GM19035 (cell line): ENCODE data around the gene GAL3ST2.
"Not testable (repeated sequence)": the region's sequence is repeated elsewhere in the genome, so short reads cannot be mapped to it uniquely, and the experiment has no call there.

Experiments used
- ATAC-seq: cut with Tn5 transposase; IDR thresholded peaks from one replicate; pipeline ENCODE4 v1.9.1; 2021; ENCODE audit not compliant: unreplicated experiment

The GAL3ST2 gene

DNA sequence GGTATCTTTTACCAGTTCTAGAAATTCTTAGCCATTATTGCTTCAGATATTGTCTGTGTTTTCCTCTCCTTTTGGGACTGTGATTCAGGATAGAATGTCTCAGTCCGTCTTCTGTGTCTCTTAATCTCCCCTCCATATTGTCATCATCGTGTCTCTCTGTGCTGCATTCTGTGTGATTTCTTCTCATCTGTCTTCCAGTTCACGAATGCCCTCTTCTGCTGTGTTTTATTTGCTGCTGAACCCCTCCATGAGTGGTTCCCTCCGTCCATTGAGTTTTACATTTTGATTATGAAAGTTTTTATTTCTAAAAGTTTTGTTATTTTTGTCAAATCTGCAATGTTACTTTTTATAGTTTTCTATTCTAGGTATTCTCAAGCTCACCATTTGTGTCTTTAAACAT is 30.5 kb upstream of the GAL3ST2 start:
- ATAC-seq = no peak

DNA sequence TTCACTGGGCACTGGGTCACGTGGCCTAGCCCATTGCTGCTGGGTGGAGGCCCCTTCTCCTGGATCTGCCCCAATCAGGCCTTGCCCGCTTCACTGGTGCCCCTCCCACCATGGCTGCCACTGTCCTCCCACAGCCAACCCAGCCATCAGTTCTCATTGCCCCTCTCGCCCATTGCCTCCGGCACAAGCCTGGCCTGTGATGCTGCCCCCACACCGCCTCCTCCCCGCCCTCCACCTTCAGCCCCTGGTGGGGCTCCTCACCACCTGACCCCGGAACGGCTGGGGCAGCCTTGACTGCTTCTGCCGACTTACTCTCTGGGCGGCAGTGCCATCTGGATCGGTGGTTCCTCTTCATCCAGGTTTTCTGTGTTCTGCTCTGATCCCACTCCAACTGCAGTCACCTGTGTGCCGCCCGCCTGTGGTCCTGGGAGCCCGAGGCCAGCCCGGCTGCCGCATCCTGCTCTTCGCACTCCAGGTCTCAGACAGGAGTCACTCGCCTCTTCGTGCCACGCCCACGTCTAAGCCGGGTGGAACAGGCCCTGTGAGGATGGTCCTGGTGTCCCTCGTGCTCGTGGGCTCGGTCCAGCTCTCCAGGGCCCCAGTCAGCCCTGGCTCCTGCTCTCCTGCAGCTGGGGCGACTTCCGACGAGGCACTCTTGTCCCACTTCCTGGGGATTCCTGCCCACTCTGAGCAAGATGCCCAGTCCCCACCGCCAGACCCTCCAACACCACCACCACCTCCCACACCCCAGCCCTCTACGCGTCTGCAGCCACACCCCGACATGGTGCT is 28.0 kb upstream of the GAL3ST2 start:
- no peak for ATAC-seq

DNA sequence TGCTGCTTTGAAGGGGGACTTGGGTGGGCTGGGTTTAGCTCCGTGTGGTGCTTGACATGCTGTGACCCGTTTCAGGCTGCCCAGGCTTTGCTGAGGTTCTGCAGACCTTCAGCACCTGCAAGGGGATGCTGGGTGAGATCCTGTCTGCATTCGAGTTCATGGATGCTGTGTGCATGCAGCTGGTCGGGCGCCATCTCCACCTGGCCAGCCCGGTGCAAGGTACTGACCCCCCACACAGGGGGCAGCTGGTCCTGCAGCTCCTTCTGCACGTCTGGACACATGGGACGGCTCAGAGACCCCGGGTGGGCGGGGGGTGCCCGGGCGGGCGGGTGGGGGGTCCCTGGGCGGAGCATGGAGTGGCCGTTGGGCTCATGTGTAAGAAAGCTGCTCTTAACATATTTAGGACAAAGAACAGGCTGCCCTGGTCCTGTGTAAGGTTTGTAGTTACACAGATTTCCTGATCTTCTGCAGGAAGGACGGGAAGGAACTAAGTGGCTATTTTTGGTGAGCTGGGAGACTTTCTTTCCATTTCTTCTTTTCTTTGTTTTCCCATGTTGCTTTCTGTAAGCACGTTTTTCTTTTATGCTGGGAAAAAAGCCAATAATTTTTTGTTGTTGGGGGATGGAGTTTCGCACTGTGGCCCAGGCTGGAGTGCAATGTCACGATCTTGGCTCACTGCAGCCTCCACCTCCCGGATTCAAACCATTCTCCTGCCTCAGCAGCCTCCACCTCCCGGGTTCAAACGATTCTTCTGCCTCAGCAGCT is 26.4 kb upstream of the GAL3ST2 start:
- no peak for ATAC-seq

DNA sequence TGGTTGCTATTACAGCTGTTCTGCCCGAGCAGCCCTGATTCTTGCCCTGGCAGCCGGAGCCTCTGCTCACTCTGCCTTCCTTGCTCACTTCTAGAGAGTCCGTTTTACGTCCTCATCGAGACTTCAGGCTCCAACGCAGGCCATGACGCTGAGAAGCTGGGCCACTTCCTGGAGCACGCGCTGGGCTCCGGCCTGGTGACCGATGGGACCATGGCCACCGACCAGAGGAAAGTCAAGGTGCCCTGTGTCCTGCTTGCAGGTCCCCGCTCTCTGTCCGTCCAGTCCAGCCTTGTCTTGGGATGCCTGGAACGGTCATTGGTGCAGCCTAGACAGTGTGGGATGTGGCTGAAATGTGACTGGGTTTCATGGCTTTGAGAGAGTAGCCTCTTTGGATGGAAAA is 25.5 kb upstream of the GAL3ST2 start:
- no peak for ATAC-seq

DNA sequence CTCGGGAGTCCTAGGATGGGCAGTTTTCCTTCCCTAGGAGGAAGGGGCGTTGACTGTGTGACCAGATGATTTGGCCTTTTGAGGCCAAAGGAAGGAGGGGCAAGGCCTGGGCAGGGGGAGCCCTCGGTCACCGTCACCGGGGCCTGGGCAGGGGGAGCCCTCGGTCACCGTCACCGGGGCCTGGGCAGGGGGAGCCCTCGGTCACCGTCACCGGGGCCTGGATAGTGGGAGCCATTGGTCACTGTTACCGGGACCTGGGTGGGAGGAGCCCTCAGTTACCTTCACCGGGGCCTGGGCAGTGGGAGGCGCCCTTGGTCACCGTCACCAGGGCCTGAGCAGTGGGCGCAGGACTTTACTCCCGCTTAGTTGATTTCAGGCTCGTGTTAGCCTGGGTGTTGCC is 24.8 kb upstream of the GAL3ST2 start:
- no peak for ATAC-seq

DNA sequence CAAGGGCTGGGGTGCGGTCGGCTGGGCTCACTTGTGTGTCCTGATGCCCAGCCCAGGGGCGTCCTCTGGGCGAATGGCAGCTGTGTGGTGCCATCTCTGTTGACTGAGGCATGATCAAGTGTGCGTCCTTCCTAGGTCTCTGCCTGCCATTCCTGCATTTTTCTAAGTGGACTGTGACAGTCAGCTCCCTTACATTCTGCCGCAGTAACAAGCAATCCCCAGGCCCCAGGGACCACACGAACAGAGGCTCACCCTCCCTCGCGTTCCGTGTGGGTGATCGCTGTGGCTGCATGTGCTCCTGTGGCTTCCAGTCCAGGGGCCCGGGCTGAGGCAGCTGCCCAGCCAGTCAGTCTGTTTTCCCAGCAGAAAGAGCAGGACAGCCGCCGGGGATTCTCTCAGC is 24.4 kb upstream of the GAL3ST2 start:
- no peak for ATAC-seq

DNA sequence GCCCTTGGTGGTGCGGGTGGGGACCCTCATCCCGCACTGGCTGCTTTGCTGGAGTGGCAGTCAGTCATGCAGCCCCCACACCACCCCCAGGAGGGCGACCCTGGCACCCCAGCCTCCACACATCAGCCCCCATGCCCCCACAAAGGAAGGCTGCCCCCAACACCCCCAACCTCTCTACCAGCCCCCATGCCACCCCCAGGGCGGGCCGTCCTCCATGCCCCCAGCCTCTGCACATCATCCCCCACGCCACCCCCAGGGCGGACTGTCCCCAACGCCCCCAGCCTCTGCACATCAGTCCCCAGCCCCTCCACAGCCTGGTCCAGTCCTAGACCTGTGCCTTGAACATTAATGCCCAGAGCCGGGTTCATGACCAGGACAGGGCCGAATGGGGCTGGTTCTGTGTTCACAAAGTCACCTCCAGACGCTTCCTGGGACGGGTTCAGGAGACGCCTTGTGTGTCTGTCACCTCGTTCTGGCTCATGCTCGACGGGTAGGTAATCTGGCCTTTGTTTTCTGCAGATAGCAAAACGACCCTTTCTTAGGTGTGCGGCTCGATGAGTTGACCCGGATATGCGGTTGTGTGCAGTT is 23.8 kb upstream of the GAL3ST2 start:
- ATAC-seq = no peak

DNA sequence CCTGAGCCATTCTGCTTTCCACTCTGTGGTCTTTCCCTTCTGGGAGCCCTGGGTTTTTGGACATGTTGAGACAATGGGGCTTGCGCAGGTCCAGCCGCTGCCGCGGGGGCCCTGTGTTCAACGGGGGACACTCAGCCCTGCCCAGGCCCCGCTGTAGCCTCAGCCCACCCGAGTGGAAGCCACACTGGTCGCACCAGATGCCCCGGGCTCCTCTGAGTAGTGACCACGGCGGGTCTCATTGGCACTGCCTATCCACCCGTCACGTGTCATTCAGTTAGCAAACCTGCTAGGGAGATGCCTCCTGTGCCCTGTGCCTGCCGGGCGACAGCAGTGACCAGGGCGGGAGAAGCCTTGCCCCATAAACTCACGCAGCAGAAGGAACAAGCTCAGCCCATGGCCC is 23.1 kb upstream of the GAL3ST2 start:
- no peak for ATAC-seq

DNA sequence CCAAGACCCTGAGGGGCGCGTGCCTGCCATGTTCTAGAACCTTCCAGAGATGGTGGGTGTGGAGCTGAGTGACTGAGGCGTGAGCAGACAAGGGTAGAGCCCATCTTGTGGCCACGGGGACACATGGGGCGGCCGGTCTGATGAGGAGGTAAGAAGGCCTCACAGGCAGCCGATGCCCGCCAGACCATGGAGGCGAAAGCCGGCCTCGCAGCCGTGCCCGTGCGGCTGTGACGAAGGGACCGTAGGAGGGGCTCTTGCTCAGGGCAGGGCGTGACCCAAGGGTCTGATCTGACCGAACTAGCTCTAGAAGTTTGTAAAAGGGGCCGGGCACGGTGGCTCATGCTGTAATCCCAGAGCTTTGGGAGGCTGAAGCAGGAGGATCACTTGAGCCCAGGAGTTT is 22.6 kb upstream of the GAL3ST2 start:
- no peak for ATAC-seq

DNA sequence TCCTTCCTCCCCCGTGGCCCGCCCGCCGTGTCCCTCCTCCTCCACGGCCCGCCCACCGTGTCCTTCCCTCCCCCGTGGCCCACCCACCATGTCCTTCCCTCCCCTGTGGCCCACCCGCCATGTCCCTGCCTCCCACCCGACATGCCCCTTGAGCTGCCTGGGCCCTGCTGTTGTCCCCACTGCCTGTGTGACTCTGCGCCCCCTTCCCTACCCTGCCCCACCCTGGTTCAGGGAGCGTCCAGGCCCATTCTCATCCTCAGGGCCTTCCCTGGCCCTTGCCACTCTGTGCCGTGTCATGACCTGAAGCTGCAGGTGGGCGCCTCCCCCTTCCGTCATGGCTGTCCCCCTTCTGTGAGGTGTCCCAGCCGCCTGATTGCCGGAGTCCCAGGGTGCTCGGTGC is 21.5 kb upstream of the GAL3ST2 start:
- ATAC-seq = no peak

DNA sequence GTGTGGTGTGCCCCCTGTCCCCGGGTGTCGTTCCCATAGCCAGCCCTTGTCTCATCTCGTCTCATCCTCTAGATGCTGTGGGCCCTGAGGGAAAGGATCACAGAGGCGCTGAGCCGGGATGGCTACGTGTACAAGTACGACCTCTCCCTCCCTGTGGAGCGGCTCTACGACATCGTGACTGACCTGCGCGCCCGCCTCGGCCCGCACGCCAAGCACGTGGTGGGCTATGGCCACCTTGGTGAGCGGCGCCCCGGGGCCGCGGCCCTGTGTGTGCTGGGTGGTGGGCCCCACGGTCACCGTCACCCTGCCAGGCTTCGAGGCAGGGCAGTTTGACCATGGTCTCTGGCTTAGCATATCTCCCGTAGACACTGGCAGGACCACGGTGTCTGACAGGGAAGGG is 20.8 kb upstream of the GAL3ST2 start:
- ATAC-seq = no peak

DNA sequence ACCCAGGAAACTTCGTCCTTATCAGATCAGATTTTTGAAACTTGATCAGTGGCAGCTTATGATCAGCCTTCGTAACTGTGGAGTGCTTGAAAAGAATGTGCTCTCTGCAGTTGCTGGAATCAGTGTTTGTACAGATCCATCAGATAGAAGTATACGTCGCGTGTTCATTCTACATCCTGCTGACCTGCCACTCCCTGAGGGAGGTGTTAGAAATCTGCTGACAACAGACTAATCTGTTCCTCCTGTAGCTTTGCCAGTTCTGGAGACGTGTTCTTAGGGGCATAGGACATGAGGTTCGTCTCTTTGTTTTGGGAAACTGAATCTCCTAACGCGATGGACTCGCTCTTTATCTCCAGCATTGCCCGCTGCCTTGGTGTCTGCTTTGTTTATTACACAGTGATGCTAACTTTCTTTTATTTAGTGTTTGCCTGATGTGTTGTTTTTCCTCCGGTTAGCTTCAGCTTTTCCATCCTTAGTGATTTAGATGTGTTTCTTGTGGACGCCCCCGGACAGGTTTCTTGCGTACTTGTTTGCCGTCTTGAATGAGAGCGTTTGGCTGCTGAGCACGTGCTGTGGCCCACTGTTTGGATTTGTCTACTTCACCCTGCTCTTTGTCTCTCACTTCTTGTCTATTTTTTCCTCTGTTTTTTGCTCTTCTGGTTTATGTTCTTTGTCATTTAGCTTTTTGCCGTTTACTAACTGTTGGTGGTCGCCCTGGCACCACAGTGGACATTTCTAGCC is 17.4 kb upstream of the GAL3ST2 start:
- ATAC-seq = no peak

DNA sequence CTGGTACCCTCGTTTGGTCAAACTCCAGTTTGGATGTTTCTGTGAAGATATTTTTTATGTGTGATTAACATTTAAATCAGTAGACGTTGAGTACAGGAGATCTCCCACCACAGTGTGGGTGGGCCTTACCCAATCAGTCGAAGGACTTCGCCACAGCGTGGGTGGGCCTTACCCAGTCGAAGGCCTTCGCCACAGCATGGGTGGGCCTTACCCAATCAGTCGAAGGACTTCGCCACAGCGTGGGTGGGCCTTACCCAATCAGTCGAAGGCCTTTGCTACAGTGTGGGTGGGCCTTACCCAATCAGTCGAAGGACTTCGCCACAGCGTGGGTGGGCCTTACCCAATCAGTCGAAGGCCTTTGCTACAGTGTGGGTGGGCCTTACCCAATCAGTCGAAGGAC is 16.7 kb upstream of the GAL3ST2 start:
- ATAC-seq = not testable (repeated sequence)

DNA sequence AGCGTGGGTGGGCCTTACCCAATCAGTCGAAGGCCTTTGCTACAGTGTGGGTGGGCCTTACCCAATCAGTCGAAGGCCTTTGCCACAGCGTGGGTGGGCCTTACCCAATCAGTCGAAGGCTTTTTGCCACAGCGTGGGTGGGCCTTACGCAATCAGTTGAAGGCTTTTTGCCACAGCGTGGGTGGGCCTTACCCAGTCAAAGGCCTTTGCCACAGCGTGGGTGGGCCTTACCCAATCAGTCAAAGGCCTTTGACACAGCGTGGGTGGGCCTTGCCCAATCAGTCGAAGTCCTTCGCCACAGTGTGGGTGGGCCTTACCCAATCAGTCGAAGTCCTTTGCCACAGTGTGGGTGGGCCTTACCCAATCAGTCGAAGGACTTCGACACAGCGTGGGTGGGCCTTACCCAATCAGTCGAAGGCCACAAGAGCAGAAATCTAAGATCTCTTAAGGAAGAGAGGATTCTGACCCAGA is 16.3 kb upstream of the GAL3ST2 start:
- no peak for ATAC-seq

DNA sequence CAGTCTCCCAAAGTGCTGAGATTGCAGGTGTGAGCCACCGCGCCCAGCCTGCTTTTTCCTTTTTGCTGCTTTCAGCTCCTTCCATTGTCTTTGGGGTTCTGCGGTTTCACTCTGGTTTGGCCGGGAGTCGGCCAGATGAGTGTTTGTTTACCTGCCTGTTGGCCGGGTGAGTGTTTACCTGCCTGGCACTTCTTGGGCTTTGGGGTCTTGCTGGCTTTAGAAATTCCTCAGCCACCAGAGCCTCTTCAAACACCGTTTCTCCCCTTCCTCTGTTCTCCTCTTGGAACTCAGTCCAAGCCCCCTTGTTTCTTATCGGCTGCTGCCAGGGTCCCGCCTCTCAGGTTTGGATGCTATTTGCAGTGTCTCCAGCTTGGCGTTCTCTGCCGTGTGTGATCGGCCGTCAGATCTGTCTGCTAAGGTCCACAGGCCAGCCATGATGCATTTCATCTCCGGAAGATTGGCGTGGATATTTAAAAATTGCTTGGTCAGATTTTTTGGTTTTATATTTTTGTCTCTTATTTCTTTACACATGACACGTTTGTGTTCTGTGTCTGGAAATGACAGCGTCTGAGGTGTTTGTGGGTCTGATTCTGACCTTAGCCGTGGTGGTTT is 14.2 kb upstream of the GAL3ST2 start:
- no peak for ATAC-seq

DNA sequence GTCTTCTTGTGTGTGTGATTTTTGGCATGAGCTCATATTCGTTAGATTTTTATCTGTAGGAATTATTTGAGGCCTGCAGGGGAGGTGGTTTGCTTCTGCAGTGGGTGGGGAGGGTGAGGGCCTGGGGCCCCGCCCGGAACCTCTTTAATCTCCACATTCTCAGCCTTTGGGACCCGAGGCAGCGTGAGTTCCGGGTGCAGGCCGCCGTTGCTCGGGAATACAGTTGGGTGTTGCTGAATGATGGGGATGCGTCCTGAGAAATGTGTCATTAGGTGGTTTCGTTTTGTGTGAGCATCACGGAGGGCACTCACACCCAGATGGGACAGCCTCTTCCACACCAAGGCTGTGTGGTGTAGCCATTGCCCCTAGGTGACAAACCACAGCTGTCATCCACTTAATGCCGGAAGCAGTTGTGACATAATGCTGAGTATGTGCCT is 13.7 kb upstream of the GAL3ST2 start:
- ATAC-seq = no peak

DNA sequence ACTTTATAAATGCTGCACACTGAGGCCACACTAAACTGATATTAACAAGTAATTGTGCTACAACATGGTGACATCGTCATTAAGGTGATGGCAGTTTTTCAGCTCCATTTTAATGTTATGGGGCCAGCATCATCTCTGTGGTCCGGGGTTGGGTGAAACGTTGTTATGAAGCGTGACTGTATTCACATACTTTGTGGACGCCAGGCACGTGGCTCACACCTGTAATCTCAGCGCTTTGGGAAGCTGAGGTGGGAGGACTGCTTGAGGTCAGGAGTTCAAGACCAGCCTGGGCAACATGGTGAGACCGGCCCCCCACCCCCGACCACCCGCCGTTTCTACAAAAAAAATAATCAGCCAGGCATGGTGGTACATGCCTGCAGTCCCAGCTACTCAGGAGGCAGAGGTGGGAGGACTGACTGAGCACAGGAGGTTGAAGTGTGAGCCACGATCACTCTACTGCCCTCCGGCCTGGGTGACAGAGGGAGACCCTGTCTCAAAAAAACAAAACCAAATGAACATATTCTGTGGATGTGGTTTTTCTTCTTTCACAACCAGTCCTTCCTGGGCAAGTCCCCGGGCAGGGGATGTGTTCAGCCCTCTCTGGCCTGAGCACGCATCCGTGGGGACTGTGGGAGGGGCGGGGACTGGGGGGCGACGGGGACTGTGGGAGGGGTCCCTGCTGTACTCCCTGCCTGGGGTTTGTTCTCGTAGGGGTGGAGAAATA is 12.9 kb upstream of the GAL3ST2 start:
- ATAC-seq = no peak

DNA sequence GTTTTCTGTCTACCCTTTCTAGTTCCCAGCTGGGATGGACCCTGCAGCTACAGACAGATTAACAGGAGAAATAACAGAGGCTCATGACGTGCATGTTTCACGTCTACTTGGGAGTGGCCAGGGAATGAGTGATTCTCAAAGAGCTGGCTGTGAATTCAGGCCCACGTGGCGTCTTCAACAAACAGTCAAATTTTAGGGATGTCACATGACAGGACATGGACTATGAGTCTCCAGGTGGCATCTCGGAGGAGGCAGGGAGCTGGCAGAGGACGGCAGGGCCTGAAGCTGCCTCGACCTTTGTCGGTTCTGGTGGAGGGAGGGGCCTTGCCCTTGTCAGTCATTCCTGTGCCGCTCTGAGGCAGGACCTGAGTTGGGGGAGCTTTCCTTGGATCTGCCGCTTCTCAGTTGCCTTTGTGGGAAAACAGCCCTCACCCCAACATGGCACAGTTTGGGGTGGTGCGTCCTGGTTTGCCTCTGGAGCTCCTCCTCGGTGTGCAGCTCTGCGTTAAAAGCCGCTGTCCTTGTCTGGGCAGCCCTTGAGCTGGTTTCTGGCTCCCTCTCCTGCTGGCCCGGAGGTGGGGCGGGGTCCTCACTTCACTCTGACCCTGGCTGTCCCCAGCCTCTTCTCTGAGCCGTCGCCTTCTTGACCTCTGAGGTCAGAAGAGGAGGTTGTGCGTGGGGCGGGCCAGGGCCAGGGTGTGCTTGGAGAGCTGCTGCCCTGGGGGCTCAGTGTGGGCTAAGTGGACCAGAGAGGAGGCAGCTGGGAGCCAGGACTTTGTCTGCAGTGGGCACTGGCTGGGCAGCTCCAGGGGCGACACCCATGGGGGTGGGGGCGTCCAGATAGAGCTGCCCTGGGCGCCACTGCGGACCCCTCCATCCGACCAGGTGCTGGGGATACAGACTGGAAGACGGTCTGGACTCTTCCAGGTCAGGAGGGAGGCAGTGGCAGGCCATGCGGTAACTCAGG is 12.1 kb upstream of the GAL3ST2 start:
- no peak for ATAC-seq
